ENCODE results near the gene MYBBP1A.
A peak's percentile ranks its signal among the peaks of the same experiment; 100 is the strongest.

Gene MYBBP1A

GRCh38 chr17:4549781-4550533 lies 5.2 kb downstream of the MYBBP1A start:
- no peak for DNase-seq (ENCODE audit: low spot score)

GRCh38 chr17:4548721-4549531 lies 6.3 kb downstream of the MYBBP1A start:
- peak; percentile 66 for DNase-seq (ENCODE audit: low spot score)

GRCh38 chr17:4548061-4548461 lies 7.1 kb downstream of the MYBBP1A start:
- no peak for DNase-seq (ENCODE audit: low spot score)

- DNase-seq (ENCODE audit: low spot score) = no peak
Observed at GRCh38 chr17:4547118-4547906, 7.9 kb downstream of the MYBBP1A start.

- DNase-seq (ENCODE audit: low spot score) = no peak
Observed at GRCh38 chr17:4545217-4545951, 9.8 kb downstream of the MYBBP1A start.

GRCh38 chr17:4544951-4545216 lies 10.3 kb downstream of the MYBBP1A start:
- DNase-seq (ENCODE audit: low spot score) = no peak

- DNase-seq (ENCODE audit: low spot score) = no peak
Observed at GRCh38 chr17:4544135-4544950, 10.8 kb downstream of the MYBBP1A start.

- no peak for DNase-seq (ENCODE audit: low spot score)
Observed at GRCh38 chr17:4543557-4544026, 11.6 kb downstream of the MYBBP1A start.

- DNase-seq (ENCODE audit: low spot score) = no peak
Observed at GRCh38 chr17:4542726-4543191, 12.4 kb downstream of the MYBBP1A start.

- no peak for DNase-seq (ENCODE audit: low spot score)
Observed at GRCh38 chr17:4542003-4542725, 13.0 kb downstream of the MYBBP1A start.

GRCh38 chr17:4541328-4542002 lies 13.7 kb downstream of the MYBBP1A start:
- DNase-seq (ENCODE audit: low spot score) = no peak

- DNase-seq (ENCODE audit: low spot score) = no peak
Observed at GRCh38 chr17:4540687-4541327, 14.4 kb downstream of the MYBBP1A start.

- peak; percentile 53 for DNase-seq (ENCODE audit: low spot score)
Observed at GRCh38 chr17:4540224-4540651, 14.9 kb downstream of the MYBBP1A start.

GRCh38 chr17:4539576-4540223 lies 15.5 kb downstream of the MYBBP1A start:
- no peak for DNase-seq (ENCODE audit: low spot score)

GRCh38 chr17:4539025-4539424 lies 16.2 kb downstream of the MYBBP1A start:
- no peak for DNase-seq (ENCODE audit: low spot score)

GRCh38 chr17:4538236-4539002 lies 16.8 kb downstream of the MYBBP1A start:
- DNase-seq (ENCODE audit: low spot score) = no peak

- no peak for DNase-seq (ENCODE audit: low spot score)
Observed at GRCh38 chr17:4537451-4538235, 17.5 kb downstream of the MYBBP1A start.

All from kidney tubule cell (primary cell).